GM19395 (cell line): Measurements from ENCODE around the gene SLC4A1AP.
"Not testable (repeated sequence)": the region's sequence is repeated elsewhere in the genome, so short reads cannot be mapped to it uniquely, and the experiment has no call there.

Experiments
- ATAC-seq: cut with Tn5 transposase; IDR thresholded peaks from one replicate; pipeline ENCODE4 v1.9.1; 2021; ENCODE audit warnings: mild to moderate bottlenecking, moderate library complexity; ENCODE audit not compliant: unreplicated experiment

Gene SLC4A1AP, protein sequence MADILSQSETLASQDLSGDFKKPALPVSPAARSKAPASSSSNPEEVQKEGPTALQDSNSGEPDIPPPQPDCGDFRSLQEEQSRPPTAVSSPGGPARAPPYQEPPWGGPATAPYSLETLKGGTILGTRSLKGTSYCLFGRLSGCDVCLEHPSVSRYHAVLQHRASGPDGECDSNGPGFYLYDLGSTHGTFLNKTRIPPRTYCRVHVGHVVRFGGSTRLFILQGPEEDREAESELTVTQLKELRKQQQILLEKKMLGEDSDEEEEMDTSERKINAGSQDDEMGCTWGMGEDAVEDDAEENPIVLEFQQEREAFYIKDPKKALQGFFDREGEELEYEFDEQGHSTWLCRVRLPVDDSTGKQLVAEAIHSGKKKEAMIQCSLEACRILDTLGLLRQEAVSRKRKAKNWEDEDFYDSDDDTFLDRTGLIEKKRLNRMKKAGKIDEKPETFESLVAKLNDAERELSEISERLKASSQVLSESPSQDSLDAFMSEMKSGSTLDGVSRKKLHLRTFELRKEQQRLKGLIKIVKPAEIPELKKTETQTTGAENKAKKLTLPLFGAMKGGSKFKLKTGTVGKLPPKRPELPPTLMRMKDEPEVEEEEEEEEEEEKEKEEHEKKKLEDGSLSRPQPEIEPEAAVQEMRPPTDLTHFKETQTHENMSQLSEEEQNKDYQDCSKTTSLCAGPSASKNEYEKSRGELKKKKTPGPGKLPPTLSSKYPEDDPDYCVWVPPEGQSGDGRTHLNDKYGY

DNA sequence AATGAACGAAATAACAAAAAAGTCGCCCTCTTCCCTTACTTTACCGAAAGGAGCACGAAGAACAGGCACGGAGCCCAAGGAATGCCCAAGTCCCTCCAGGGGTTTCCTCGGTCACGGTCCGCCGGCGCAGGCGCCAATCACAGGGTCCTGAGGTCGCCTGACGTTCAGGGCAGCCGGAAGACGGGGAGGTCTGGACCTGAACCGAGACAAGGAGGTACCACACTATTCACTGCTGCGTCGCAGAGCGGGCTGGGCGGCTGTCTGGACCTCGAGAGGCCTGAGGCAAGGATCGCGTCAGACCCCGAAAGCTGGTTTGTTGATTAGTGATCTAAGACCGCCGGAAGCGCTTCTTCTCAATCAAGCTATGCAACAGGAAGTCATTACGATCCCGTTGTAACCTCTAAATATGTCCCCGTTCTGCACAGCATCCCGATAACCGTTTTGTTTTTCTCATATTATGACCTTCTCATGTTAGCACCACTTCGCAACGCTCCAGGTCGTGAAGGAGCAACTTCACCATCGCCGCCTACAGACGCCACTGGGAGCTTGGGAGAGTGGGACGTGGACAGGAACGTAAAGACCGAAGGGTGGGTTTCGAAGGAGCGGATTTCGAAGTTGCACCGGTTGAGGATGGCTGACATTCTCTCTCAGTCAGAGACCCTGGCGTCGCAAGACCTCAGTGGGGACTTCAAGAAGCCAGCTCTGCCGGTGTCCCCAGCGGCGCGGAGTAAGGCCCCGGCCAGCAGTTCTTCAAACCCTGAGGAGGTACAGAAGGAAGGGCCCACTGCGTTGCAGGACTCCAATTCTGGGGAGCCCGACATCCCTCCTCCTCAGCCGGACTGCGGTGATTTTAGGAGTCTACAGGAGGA is at the start of gene SLC4A1AP, which contains the start of gene SUPT7L:
Gene SLC4A1AP (plus strand): TSS at position 605 of the 869 bp plus-strand sequence. CDS start 26 bp downstream, at position 631.
Gene SUPT7L (minus strand): TSS at position 330 of the 869 bp plus-strand sequence. CDS start 1,422 bp downstream, outside the sequence.
- peak; percentile 75 for ATAC-seq

DNA sequence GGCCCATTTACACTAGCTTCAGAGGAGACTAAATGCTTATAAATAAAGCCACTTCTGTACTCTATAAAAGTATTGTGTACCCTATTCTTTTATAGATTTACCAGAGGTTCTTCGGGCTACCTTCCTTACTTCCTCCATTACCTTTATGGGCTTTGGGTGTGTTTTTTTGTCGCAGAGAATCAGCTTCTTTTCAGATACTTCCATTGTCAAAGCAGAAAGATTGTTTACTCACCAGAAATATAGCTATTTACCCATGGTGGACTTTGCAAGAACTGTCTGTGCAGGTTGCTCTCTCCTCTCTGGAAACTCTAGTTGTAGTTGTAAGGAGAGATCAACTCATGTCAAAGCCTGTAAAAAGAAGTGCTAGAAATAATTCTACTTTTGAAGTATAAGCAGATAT is 49.7 kb upstream of the SLC4A1AP start:
- no peak for ATAC-seq

DNA sequence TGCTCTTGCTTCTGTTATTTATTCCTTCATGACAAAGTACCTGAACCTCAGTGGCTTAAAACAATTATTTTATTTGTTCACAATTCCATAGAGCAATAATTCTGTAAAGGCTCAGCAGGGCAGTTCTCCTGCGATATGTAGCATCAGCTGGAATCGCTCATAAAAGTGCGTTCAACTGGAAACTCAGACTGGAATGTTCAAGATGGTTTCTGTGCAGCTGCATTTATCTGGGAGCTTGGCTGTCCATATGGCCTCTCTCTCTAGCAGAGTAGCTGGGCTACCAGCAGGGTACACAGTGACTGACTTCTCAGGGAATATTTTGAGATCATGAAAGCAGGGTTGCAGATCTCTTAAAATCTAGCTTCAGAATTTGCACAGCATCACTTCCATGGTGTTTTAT is 48.4 kb upstream of the SLC4A1AP start:
- ATAC-seq, result no peak

DNA sequence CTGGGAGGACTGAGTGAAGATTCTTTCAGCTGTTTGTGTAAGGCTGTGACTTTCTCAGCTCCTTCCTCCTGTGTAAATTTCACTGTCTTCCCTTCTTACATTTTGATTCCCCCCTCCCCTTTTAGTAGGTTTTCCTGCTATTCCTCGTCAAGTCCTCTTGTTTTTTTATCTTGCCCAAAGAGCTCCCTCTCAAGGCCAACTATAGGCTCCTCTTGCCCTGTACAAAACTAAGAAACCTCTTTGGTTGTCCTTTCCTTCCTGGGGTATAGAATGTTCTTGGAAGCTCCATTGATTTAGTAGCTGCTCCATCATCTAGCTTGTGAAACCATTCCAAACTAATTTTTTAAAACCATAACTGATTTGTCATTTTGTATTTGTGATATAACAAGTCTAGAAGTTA is 42.2 kb upstream of the SLC4A1AP start:
- no peak for ATAC-seq

DNA sequence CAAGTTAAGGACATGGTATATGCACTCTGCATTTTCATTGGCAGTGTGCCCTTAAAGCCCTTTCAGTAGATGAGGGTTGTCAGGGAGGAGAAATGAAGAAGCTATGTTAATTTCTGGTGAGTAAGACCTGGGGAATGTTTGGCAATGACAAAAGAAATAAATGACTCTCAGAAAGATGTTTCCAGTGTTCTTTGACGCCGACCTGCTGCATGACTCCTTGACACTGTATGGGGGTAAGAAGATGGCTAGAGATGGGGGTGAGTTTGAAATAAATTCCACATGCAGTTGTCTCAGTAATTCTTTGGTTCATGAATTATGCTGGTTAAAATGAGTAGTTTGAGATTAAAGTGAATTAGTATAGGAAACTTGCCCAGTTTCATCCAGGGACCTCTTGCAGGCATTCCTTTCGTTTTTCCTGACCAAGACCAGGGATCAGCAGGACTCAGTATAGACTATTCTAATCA is 40.7 kb upstream of the SLC4A1AP start:
- ATAC-seq, result no peak

DNA sequence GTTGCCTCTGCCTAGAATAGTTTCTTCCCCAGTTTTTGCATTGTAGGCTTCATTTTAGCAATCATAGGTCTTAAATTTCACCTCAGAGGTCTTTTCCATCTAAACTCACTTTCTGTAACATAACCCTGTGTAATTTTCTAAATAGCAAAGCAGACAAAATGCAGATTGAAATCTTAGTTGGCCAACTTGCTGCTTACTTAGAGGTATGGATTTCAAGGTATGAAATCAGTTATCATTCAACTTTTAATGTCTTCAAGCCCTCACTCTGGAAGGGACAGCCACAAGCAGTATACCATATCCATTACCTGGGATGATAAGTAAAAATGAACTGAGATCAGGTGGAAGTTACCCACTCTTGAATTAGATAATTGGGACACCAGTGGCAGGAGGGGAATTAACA is 38.7 kb upstream of the SLC4A1AP start:
- no peak for ATAC-seq

DNA sequence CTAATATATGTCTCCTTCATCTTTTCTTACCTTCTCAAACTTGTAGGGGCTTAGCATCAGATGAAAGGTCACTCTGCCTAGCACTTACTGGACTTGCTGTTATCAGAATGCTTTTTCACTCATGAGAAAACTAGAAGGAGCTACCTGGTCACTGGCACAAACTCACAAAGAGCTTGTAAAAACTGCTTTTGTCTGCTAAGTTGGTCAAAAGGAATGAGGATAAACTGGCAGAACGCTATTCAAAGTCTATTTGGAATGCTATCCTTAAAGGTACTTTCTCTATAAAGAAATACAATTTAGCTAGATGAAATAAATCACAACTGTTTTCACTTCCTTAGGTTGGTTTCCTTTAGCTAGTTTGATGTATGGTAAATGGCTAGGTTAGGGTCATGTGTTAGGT is 37.4 kb upstream of the SLC4A1AP start:
- ATAC-seq, result not testable (repeated sequence)

DNA sequence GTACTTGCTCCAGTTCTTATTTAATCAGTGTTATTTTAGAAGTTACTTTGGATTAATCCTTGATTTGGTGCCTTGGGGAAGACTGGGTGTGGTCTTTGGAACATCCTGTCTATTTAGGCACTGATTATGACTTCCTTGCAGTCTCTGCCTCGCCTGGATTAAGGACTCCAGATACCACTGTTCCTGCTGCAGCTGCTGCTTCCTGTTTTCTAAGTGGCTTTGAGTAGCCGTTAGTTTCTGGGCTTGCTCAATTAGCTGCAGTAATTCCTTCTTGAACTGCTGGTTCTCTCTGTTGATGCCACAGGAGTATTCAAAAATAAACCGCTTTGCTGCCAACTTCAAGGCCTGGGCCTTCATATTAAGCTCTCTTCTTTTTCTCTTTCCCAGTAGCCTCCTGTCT is 36.8 kb upstream of the SLC4A1AP start:
- ATAC-seq, result not testable (repeated sequence)

DNA sequence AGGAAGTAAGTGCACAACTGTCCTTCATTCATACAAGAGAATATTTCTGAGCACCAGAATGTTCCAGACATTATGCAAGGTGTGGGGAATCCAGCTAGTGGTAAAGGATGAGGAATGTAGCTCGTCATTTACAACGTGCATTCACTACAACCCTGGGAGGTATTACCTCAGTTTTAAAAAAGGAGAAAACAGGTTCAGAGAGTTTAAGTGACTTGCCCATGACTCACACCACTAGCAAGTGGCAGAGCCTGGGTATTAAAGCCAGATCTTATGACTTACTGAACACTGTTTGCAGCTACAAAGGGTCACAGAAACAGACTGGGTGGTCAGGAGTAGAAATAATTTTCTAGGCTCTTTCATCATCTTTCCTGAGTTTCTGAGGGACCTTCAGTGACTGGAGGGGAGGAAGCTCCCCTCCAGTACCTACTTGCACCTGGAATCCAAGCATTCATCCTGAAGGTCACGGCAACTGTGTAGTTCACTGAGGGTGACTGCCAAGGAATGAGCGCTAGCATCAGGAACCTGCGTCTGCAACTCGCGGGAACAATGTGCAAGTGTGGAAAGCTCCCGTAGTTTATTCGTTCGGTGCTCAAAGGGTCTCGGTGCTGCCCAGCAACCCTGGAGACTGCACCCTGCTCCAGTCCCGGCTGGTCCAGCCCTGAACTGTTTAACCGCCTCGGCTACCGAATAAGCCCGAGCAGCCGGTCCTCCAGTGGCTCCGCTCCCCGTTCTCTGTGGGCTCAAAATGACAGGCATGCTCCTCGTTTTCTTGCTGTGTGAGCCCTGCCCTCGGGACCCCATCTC is 35.5 kb upstream of the SLC4A1AP start:
- ATAC-seq, result peak; percentile 44

DNA sequence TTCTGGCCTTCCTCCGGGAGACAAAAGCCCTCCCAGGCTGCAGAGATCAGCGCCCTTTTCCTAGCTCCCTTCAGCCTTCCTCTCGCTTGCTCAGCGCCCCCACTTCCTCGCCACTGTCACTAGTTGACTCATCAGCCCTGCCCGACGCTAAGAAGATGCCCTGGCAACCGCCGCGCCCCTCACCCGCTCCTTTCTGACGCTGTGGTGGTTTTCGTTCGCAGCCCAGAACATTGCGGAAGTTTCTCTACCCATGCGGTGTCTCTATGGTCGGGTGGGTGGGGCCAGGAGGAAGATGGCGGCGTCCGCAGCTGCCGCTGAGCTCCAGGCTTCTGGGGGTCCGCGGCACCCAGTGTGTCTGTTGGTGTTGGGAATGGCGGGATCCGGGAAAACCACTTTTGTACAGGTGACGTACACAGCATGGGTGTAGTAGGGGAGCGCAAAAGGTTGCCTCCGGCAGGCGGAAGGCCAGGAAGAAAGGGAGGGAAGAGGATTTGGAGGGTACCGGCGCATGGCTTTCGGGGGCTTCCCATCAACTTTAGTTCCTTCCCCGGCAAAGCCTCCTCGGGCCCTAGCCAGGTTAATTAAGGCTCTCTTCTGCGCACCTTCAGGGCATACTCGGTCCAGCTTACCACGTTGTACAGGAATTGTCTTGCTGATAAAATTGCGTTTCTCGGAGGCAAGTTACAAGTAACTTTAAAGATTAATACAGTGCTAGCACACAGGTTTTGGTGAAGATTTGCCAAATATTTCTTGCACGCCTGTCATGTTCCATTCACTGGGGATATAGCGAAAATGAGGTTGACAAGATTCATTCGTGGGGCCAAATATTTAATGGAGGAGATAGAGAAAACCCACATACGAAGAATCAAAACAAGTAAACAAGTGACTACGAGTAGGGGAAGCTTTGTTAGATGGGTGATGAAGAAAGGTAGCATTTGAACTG is 34.7 kb upstream of the SLC4A1AP start, which contains the start of the genes CCDC121 and GPN1:
Gene CCDC121 (minus strand): TSS at position 246 of the 943 bp plus-strand sequence. CDS start 1,213 bp downstream, outside the sequence.
Gene GPN1 (plus strand): TSS at position 284 of the 943 bp plus-strand sequence. CDS start 9 bp downstream, at position 293.
- peak; percentile 98 for ATAC-seq

DNA sequence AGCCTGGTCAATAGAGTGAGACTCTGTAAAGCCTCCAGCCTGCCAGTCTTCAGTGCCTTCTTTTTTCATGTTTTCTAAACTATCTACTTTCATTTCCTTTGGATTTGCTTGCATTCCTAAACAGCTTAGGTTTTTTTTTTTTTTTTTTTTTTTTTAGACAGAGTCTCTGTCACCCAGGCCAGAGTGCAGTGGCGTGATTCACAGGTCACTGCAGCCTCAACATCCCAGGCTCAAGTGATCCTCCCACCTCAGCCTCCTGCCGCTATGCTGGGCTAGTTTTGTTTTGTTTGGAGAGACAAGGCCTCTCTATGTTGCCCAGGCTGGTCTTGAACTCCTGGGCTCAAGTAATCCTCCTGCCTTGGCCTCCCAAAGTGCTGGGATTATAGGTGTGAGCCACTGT is 33.4 kb upstream of the SLC4A1AP start:
- ATAC-seq, result not testable (repeated sequence)

DNA sequence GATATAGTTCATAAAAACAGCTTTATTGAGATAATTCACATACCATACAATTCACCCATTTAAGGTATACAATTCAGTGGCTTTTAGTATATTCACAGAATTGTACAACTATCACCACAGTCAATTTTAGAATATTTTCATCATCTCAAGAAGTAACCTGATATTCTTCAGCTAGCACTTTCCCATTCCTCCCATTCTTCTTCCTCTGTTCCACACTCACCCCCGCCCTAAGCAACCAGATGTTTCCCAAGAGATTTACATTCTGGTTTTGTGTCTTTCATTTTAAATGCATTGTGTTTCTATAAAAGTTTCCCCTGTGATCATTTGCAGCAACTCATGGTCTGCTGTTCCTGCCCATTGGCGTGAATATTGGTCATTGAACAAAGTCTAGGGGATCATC is 29.4 kb upstream of the SLC4A1AP start:
- no peak for ATAC-seq

DNA sequence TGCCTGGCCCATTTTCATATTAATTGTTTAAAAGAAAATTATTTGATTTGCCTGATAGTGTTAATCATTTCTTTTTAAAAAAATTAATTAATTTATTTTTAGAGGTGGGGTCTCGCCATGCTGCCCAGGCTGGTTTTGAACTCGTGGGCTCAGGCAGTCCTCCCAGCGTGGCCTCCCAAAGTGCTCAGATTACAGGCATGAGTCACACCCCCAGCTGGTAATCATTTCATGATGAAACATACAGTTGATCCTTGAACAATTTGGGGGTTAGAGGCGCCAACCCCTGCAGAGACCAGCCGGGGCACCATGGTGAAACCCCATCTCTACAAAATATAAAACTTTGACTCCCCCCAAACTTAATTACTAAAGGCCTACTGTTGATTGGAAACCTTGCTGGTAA is 26.9 kb upstream of the SLC4A1AP start:
- no peak for ATAC-seq

DNA sequence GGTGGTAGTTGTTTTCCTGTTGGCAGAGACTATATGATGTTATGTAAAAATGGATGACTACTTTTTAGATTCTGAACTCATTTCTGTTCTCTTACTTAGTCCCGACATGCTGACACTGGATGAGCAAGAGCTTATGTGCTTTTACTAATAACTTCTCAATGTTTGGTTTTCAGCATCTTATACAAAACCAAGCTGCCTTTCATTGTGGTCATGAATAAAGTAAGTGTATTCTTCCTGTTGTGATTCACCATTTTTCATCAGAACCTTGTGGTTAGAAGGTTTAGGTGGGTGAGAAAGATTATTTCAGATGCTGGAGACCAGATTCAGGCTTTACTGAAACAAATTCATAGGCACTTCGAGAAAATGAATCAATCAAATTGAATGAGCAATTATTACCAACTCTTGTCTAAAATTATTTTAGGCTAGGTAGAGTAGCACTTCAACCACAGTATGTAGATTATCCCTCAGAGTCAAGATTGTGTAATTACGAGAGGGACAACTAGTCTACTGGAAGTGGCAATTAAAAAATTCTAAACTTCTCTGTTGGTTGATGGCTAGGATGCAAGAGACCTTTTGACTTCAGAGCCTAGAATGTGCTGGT is 25.6 kb upstream of the SLC4A1AP start:
- no peak for ATAC-seq

DNA sequence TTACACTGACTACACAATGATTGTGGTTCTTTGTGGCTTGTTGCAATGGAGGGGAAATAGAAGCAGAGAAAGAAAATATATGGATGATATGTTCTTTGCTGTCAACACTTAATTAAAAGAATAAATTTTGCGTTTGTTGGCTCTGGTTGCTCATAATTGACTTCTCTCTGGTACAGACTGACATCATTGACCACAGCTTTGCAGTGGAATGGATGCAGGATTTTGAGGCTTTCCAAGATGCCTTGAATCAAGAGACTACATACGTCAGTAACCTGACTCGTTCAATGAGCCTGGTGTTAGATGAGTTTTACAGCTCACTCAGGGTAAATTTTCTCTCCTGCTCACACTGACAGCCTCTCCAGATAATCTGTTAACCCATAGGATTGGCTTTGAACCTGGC is 25.0 kb upstream of the SLC4A1AP start:
- ATAC-seq, result no peak

DNA sequence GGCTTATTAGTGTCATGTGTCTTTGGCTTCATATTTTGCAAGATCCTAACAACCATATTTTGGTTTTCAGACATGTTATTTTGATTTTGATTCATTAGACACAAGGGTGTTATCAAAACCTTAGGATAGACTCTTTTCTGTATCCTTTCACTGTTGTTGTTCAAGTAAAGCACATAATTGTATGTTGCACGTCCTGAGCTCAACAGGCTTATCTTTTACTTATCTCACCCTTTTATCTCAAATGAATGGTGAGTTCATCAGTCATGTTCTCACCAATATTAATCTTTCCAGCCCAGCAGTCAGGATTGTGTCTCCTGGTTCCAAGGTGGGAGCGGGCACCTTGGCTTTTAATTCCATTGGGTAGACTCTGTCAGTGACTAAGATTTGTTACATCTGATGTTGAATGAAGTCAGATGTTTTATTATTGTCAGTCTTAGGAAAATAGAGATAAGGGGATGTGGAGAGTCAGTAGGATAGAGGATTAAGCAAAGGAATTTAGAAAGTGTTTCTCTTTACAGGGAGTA is 22.9 kb upstream of the SLC4A1AP start:
- ATAC-seq, result no peak

DNA sequence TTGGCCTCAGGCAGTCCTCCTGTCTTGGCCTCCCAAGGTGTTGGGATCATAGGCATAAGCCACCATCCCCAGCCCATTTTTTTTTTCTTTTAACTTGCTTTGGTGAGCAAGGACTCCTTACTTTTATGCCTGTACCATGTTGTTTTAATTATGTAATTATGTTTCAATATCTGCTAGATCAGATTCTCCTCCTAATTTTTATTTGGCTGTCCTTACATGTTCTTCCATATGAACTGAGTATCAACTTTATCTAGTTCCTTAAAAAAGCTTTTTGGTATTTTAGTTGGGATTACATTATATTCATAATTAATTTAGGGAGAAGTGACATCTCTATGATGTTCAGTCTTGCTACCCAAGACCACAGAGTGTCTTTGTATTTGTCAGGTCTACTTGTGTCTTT is 18.5 kb upstream of the SLC4A1AP start:
- ATAC-seq, result no peak

DNA sequence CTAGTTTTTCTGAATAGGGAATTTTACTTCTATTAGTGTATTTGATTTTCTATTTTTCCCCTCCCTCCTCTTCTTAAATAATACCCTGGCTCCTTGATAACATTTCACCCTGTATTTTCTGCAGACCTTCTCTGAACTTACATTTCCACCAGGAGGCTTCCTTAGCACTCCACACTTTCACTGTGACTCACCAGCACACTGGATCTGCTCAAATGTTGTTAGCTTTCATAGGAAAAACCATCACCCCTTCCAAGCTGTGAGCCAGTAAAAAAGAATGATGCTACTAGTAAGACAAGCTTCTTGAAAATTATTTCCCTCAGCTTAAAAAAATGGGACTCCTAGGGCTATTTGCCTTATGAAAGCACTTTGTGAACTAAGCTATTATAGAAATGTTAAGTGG is 16.4 kb upstream of the SLC4A1AP start:
- no peak for ATAC-seq
